NCI-H774 (cell line): ENCODE data around the gene EPHB1.
"Not testable (repeated sequence)": the region's sequence is repeated elsewhere in the genome, so short reads cannot be mapped to it uniquely, and the experiment has no call there.

Source experiments
- DNase-seq: peaks from one replicate; lab custom pipeline; 2025; lab: John Stamatoyannopoulos, UW

Gene EPHB1

DNA sequence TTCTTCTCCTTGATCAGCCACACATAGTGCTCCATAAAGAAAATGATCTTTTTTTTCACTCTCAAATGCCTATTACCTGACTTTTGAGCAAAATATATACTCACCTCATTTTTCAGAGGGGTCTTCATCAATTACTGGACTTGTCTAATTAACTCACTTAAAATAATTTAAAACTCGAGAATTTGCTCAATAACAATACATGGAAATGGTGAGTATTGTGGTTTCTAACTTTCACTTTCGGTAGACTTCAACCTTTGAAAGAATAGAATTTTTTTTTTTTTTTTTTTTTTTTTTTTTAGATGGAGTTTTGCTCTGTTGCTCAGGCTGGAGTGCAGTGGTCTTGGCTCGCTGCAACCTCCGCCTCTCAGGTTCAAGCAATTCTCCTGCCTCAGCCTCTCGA, 17.7 kb upstream of the EPHB1 start:
- no peak for DNase-seq

DNA sequence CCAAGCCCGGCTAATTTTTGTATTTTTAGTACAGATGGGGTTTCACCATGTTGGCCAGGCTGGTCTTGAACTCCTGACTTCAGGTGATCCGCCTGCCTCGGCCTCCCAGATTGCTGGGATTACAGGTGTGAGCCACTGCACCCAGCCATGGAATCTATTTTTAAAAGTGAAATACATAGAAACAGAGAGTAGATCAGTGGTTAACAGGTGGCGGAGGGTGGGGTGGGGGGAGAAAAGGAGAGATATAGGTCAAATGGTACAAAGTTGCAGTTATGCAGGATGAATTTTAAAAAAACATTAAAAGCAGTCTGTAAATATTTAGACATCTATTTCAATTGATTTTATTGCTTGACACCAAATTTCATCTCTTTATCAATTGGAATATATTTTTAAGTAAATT, 6.8 kb upstream of the EPHB1 start:
- DNase-seq: not testable (repeated sequence)

- no peak for DNase-seq
Measured at GRCh38 chr3:134790065-134790464, 5.0 kb upstream of the EPHB1 start.

- no peak for DNase-seq
Measured at GRCh38 chr3:134791992-134792391, 3.1 kb upstream of the EPHB1 start.

- no peak for DNase-seq
Measured at GRCh38 chr3:134792700-134793099, 2.4 kb upstream of the EPHB1 start.

- no peak for DNase-seq
Measured at GRCh38 chr3:134793562-134793961, 1.5 kb upstream of the EPHB1 start.

DNA sequence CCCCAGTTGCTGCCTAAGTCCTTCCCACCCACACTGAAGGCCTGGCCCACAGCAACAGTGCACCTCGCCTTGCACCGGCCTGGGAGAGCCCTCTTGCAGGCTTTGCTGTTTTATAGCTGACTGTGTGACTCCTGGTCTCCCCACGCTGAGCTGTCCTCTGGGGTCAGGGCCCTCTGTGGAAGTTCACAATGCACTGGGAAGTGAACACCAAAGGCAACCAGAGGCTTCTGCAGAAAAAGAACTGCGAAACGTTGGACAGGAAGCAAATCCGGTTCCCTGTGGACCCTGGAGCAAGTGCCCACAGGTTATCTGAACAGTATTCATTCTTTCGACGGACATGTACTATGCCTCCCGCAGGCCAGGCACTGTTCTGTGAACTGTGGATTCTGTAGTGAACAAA, 737 bp upstream of the EPHB1 start:
- DNase-seq: no peak

GRCh38 chr3:134795746-134796280, 753 bp downstream of the EPHB1 start:
- peak; percentile 17 for DNase-seq

DNA sequence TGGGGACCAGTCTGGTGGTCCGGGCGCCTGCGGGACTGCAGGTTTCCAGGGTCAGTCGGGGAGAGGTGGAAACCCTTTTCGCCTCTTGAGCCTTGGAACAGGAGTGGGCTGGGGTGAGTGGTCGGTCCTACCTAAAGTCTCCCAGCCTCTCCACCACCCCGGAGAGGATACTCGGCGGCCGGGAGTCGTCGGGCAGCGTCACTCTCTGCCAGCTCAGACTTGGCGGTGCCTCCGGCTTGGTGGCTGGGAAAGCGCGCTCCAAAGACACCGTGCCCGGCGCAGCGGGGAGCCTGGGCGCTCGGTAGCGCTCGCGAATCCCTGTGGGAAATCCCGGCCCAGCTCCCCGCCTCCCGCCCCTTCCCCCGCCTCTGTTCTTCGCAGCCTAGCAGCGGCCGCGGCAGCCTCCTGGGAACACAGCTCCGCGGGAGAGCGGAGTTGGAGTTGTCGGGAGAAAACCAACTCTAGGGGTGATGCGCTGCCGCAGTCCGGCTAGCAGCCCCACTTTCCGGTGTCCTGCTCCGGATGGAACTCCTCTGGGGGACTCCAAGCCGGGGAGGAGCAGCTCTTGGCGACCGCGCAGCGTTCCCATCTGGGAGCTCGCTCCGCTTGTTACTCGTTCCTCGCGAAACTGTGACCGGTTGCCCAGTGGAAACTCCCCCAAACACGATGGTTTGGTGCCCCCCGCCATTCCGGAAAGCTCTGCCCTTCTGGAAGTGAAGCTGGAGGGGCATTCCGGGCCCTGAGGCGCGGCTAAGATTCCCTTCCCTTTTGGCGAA, 1.4 kb downstream of the EPHB1 start:
- DNase-seq: peak; percentile 53

GRCh38 chr3:134797057-134797740, 2.1 kb downstream of the EPHB1 start:
- no peak for DNase-seq

DNA sequence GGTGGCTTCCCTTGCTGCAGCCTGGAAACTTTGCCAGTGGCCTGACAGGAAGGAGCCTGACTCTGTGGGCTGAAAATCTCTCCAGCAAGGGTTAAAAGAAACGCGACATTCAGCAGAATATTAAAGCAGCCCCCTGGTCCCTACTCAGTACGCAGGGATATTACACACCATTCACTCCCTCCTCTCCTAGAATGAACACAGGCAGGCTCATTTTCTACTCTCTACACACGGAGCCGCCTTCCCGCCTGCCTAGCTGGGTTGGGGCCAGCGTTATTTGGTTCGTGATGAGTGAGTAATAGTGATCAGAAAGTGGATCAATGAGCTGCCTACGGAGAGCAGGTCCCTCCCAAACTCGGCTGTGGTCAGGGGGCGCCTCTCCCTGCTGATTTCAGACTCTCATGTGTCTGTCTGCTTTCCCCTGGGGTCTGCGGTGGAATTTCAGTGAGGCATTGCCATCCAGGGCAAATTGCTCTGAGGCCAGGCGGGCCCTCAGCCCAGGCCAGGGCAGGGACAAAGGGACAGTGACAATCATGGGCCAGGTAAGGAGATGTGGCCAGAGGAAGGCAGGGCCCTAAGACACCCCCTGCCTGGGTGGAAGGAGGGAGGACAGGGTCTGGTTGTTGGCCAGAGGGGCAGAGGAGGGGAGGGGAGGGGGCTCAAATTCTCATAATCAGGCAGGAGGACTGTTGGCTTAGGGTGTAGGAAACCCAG, 2.8 kb downstream of the EPHB1 start:
- no peak for DNase-seq

DNA sequence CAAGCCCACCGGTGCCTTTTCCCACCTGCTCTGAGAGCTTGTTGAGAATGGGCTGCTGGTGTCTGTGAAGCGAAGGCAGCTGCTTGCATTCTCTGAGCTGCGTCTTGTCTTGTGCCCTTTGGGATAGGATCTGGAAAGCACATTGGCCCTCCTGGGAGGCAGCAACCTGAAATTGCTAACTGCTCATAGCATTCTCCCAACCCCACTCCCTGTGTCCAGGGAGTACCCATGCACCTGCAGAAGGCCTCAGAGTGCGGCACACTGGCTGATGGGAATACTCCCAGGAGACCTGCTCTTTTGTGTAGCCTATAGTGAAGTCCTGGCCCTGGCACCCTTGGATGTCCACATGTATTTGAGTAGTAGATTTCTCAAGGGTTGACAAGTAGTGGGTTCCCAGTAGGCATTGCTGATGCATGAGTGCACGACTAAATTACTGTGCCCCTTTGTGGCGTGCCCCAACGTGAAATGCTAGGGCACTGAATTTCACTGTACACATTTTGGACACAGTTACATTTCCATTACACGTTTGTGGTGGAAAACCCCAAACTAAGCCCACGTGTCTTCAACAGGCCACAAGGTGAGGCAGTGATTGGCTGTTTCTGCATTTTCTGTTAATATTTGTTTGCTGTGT, 3.7 kb downstream of the EPHB1 start:
- no peak for DNase-seq

DNA sequence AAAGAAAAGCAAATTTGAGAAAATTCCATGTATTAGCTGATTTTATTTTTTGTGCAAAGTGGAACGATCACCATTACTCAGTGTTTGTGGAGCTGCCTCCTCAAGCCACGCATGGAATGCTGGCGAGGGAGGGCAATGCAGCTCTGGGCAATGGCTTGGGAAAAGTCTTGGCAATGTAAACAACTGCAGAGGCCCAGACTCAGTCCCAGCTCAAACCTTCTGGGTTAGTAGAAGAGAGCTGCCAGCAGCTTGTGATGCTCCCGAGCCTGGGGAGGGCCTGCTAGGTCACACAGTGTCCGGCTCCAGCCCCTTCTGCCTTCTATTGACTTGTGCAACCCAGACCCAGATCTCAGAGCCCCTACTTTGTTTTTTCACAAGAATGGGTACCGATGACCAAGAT, 4.3 kb downstream of the EPHB1 start:
- no peak for DNase-seq

DNA sequence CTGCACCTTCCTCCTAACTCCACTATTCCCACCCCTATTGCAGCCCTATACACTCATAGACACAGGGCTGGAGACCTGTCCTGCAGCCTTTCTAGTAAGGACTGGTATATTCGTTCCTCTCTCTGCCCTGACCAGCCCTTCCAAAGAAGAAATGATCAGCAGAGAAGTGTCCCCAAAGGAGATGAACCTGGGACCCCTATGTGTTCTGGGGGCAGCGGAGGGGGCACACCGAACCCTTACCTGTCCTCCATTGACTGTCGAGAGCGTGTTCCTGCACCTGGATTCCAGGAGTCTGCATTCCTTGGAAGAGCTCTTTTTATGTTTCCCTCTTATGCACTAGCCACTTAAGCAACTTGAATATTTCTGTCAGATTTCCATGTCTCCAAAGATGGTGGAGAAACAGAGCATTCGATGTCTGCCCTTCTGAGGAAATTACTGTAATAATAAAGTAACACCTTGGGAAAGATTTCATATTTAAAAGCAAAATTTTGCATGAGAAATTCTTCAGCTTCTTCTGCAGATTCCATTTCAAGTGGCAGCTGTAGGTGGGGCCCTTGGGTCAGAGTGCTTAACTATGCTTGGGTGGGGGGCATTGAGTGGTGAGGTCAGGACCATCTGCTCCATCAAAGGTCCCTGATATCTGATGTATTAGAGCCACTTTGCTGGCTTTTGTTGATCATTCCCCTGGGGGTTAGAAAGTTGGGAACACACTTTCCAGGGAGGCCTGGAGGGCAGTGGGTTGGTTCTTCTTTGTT, 6.3 kb downstream of the EPHB1 start:
- no peak for DNase-seq

GRCh38 chr3:134802428-134803050, 7.5 kb downstream of the EPHB1 start:
- no peak for DNase-seq

DNA sequence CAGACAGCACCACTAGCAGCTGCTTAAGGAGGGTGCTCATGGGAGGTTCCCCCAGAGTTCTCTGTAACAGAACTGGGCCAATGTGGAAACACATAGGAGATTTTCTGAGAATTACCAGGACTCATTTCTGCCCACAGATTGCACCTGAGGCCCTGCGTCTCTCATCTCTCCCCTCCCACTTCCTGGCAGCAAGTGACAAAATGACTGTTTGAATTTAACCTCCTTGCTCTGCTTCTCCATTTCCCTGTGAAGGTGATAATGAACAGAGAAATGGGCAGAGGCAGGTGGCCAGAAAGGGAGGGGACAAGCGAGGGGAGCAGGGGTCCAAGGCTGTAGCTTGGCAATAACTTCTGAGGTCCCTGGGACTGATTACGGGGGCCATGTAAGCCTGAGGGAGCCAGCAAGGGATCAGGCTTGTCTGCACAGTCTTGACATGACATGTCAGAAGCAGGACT, 8.0 kb downstream of the EPHB1 start:
- DNase-seq: no peak

DNA sequence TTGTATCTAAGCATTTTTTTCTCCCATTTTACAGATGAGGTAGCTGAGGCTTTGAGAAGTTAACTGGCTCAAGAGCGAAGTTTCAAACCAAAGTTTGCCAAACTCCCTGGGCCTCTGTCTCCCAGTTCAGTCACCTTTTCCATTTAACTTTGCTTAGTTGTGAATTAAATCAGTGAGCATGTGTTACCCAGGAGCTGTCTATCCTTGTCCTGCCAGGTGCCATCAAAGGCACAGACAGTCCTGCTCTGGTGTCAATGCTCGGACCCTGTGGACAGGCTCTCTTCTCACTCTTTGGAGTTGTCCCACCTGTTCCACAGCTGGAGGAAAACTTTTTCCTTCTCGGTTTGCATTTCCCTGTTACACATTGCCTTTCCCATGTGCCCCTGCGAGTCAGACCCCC, 8.6 kb downstream of the EPHB1 start:
- DNase-seq: no peak

GRCh38 chr3:134804508-134805480, 9.7 kb downstream of the EPHB1 start:
- no peak for DNase-seq

GRCh38 chr3:134807189-134807588, 12.1 kb downstream of the EPHB1 start:
- no peak for DNase-seq

DNA sequence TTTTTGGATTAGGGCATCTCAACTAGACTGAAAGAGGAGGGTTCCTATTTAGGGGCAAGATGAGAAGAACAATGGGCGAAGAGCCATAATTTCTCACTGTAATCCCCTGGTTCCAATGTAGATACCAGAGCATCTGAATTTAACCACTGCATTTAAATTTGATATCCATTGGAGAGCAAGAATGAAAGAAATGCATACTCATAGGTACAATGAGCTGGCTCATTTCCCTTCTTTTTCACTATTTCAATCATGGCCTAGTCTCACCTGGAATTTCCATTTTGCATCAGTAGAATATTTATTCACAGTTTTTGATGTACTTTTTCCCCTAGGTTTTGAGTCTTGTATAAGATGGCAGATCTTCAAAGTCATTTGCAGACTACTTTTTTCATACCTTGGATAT, 13.8 kb downstream of the EPHB1 start:
- DNase-seq: no peak
